ENCODE results near the gene NETO2. TPM values are rescaled to one million over a fixed set of nuclear protein-coding genes. Genes with fewer than 3 reads are reported as not detected.

The NETO2 gene
- total and polyA plus RNA-seq, 4 donors: 0.20 to 1.6 (median 0.37) TPM

- 94% methylated on average over 10 of the region's 10 CpGs for WGBS
- Histone ChIP-seq H3K27me3 (ENCODE audit: control insufficient read depth in 4 of 4, insufficient read depth in 4 of 4, low read length in 3 of 4) (no peaks in the 10 kb centered on the region), H3K9me3 (ENCODE audit: control insufficient read depth in 4 of 4, low read length in 3 of 4) (no peaks in the 10 kb centered on the region), H3K27ac (ENCODE audit: low read depth in 1 of 2, low read length in 2 of 2) (no peak overlapping the region), H3K9ac (ENCODE audit: low read depth in 1 of 2, low read length in 2 of 2) (no peak overlapping the region), H3K4me3 (ENCODE audit: low read depth in 1 of 3, low read length in 3 of 3) (no peak overlapping the region), H3K36me3 (ENCODE audit: control insufficient read depth in 4 of 4, insufficient read depth in 3 of 4, low read depth in 1 of 4, low read length in 3 of 4) (peaks cover 0 to 5% (median 0%) of the 10 kb centered on the region in 4 donors), H3K4me1 (ENCODE audit: control insufficient read depth in 4 of 4, insufficient read depth in 4 of 4, low read length in 3 of 4) (no peaks in the 10 kb centered on the region)
- no peak for DNase-seq (ENCODE audit: low spot score)
- TF ChIP-seq RAD21 (IDR thresholded peaks at IDR 0.05): no peak
- TF ChIP-seq ZBTB33 (IDR thresholded peaks at IDR 0.05): no peak
- TF ChIP-seq FOXA2 (IDR thresholded peaks at IDR 0.05): no peak
- TF ChIP-seq SP1 (IDR thresholded peaks at IDR 0.05): no peak
- no peak for TF ChIP-seq HNF4A (conservative IDR thresholded peaks at IDR 0.05)
- TF ChIP-seq MAX (IDR thresholded peaks at IDR 0.05): no peak
- no peak for TF ChIP-seq ATF3 (IDR thresholded peaks at IDR 0.05)
- TF ChIP-seq JUND (IDR thresholded peaks at IDR 0.05): no peak
- no peak for TF ChIP-seq YY1 (IDR thresholded peaks at IDR 0.05)
- TF ChIP-seq EGR1 (IDR thresholded peaks at IDR 0.05; ENCODE audit: low read depth in 2 of 2): no peak
- no peak for TF ChIP-seq HNF4G (IDR thresholded peaks at IDR 0.05)
- TF ChIP-seq GABPA (IDR thresholded peaks at IDR 0.05 in 1 of 2, conservative IDR thresholded peaks at IDR 0.05 in 1 of 2): no peak
- no peak for TF ChIP-seq NR2F2 (IDR thresholded peaks at IDR 0.05)
- no peak for TF ChIP-seq REST (IDR thresholded peaks at IDR 0.05)
- TF ChIP-seq CTCF (IDR thresholded peaks at IDR 0.05; ENCODE audit: low read depth, low read length, missing input control): no peak
- no peak for TF ChIP-seq FOXA1 (IDR thresholded peaks at IDR 0.05)
- TF ChIP-seq TAF1 (conservative IDR thresholded peaks at IDR 0.05): no peak
Observed at GRCh38 chr16:47162670-47163420, 19.1 kb upstream of the NETO2 start.
